ENCODE results near the gene CSRP3.

CSRP3 gene

DNA sequence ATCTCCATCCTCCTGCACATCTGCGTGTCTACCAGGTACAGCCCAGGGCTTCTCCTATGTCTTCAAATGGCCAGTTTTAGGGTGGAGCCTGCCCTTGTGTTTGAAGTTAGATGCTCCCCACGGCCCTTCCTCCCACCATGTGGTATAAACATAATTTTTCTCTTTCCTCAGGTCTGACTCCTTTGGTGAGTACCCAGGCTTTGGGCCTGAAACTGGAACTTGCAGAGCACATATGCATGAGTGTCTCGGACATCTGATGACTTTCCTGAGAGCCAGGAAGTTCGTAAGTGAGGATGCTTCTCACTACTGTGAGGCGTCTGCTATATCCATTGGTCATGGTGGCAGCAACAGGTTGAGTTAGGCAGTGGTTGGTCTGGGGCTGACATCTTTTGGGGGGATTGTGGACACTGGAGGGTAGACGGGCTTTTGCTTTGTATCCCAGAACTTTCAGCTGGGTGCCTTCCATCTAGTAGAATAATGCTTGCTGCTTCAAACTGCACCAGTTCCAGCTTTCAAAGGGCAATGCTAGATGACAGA is 16.2 kb downstream of the CSRP3 start:
- Mint-ChIP-seq H3K27me3 (peaks cover 3% of the 10 kb centered on the region), H3K36me3 (peaks cover under 1% of the 10 kb centered on the region), H3K4me1 (no peaks in the 10 kb centered on the region), H3K4me3 (no peak overlapping the region), H3K9me3 (no peaks in the 10 kb centered on the region), H3K27ac (no peak overlapping the region)
- CTCF ChIA-PET: no interaction called here
- no peak for DNase-seq

DNA sequence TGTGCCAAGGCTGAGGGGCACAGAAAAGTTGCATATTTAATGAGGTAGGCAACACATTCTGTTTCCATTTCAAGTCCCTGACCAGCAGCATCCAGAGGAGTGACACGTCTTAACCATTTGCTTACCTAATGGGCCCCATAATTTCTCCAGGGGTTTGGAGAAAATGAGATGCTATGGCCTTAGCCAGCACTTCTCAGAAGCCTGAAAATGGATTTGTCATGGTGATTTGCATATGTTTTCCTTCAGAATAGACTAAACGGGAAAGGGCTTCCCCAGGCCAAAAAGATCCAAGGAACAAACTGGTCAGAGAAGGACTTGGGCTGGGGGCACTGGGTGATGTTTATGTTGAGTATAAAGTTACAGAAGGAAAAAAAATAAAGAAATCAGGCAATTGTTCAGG is 16.7 kb downstream of the CSRP3 start:
- DNase-seq: no peak
- Mint-ChIP-seq H3K9me3 (no peaks in the 10 kb centered on the region), H3K4me3 (no peak overlapping the region), H3K4me1 (no peaks in the 10 kb centered on the region), H3K27me3 (peaks cover 3% of the 10 kb centered on the region), H3K27ac (no peak overlapping the region), H3K36me3 (peaks cover 3% of the 10 kb centered on the region)
- CTCF ChIA-PET: no interaction called here

DNA sequence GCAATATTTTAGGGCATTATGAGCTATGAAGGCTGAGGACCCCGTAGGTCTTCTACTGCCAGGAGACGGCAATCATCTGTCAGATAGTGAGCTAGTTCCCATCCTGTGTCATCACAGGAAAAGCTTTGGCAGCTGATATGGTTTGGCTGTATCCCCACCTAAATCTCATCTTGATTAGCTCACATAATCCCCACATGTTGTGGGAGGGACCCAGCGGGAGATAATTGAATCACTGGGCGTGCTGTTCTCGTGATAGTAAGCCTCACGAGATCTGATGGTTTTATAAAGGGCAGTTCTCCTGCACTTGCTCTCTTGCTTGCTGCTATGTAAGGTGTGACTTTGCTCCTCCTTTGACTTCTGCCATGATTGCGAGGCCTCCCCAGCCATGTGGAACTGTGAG is 18.1 kb downstream of the CSRP3 start:
- no peak overlapping the region for H3K27ac Mint-ChIP-seq
- peaks cover 3% of the 10 kb centered on the region for H3K27me3 Mint-ChIP-seq
- no peaks in the 10 kb centered on the region for H3K4me1 Mint-ChIP-seq
- H3K4me3 Mint-ChIP-seq: no peak overlapping the region
- DNase-seq: no peak
- peaks cover 3% of the 10 kb centered on the region for H3K36me3 Mint-ChIP-seq
- no peaks in the 10 kb centered on the region for H3K9me3 Mint-ChIP-seq
- CTCF ChIA-PET: no interaction called here

DNA sequence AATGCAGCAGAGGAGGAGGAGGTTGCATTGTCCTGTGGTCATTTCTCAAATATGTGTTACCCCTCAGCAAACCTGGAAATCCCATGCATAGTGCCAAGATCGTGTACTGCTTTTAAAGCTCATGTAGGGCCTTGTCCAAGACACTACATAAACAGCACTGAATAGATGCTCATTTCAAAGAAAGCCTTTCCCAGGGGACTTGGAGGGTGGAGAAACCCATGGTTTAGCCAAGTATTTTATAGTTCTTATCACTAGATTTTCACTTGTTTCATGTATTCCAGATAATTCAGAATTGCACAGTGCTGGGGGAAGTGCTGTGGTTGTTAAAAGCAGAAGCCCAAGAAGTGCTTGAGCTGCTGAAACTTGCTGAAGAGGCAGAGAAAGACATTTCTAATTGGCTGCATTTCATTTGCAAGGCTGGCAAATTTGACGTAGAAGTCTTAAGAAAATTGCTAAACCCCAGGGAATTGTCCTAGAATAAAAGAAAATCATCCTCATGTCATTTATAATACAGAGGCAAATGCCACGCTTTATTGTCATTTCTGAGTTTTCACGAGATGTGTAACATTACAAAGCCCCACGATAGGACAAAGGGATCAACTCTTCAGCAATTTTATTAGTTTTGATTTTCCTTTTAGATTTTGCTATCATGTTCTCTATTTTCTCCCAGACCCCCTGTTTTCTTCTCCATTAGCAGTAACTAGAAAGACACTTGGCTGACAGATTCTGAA is 20.1 kb downstream of the CSRP3 start:
- no peaks in the 10 kb centered on the region for H3K27me3 Mint-ChIP-seq
- no peak for DNase-seq
- no peak overlapping the region for H3K4me3 Mint-ChIP-seq
- no peaks in the 10 kb centered on the region for H3K9me3 Mint-ChIP-seq
- CTCF ChIA-PET: no interaction called here
- peaks cover 11% of the 10 kb centered on the region for H3K36me3 Mint-ChIP-seq
- no peak overlapping the region for H3K27ac Mint-ChIP-seq
- no peaks in the 10 kb centered on the region for H3K4me1 Mint-ChIP-seq

DNA sequence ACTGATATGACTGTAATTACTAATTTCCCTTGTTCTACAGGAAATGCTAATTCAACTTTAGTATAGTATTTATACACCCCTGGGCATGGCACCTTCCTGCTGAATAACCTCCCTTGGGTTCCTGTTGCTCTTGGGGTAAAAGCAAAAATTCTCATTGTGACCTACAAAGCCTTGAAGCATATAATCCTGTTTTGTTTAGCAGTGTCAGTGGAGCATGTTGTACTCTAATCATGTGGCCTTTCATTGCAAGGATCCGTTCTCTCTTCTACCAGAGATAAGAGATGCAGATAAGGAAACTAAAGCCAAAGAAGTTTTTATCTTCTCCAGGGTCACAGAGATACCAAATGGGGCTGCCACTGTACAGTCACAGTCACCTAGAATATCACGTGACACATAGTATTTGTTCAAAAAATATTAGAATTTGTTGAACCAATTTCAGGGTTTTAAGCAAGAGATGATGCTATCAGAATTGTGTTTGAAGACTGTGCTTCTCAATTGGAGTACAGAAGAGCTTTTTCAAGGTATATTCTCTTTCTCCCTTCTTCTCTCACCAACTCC is 25.1 kb downstream of the CSRP3 start:
- CTCF ChIA-PET: no interaction called here

DNA sequence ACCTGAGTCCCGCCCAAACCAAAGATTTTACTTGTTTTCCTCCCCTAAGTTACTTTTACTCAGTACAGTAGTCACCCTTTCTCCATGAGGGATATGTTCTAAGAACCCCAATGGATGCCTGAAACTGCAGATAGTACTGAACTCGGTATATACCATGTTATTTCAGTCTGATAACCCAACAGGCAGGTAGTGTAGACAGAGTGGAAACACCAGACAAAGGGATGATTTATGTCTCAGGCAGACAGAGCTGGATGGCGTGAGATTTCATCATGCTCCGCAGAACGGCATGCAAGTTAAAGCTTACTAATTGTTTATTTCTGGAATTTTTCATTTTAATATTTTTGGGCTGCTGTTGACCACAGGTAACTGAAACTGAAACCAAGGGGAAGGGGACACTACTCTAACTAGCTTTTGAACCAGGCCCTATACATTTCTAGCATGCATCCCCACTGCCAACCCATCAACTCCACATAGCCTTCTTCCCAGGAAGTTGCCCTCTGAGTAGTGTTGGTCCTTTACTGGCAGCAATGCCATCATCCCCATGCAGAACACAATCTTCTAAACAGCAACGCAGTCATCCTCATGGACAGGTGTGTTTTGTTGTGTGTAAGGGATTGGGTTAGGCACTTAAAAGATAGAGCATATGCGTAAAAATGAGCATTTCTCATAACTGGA is 27.7 kb downstream of the CSRP3 start:
- Mint-ChIP-seq H3K36me3 (peaks cover 46% of the 10 kb centered on the region), H3K4me3 (no peak overlapping the region), H3K27ac (no peak overlapping the region), H3K27me3 (no peaks in the 10 kb centered on the region), H3K4me1 (no peaks in the 10 kb centered on the region), H3K9me3 (no peaks in the 10 kb centered on the region)
- CTCF ChIA-PET: no interaction called here
- DNase-seq: no peak

More for the DNA sequence above, 25.1 kb downstream of the CSRP3 start:
- no peak overlapping the region for H3K27ac Mint-ChIP-seq
- no peaks in the 10 kb centered on the region for H3K27me3 Mint-ChIP-seq
- peaks cover 41% of the 10 kb centered on the region for H3K36me3 Mint-ChIP-seq
- no peaks in the 10 kb centered on the region for H3K4me1 Mint-ChIP-seq
- no peak for DNase-seq
- no peak overlapping the region for H3K4me3 Mint-ChIP-seq
- no peaks in the 10 kb centered on the region for H3K9me3 Mint-ChIP-seq

DNA sequence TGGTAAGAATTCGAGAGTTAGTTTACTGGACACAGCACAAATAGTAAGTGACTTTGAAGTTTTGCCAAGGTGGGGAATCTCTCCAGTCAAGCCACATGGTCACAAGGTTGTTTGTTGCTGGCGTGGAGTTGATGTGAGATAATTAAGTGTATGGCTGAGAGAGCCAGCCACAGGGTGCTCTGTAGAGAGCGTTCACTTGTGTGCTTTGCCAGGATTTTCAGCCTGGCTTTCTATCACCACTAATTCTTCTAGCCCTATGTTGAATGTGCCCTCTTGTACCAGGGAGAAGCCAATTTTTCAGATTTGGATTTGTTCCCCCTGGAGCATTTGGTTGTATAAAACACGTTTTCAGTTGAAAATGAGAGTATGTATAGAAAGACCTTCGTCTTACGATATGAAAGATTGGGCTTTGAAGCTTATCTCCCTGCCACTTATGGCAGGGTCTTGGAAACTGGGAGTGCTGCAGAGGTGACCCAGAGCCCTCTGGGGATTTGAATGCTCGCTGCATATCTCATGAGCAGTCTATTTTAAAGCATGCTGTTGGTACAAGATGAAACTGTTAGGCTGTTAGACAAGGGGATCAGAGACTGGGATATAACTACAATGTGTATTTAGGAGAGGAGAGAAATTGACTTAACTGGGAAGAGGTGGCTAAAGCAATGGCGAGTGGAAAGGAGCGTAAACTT is 28.6 kb downstream of the CSRP3 start:
- H3K36me3 Mint-ChIP-seq: peaks cover 52% of the 10 kb centered on the region
- no peak overlapping the region for H3K27ac Mint-ChIP-seq
- no peaks in the 10 kb centered on the region for H3K9me3 Mint-ChIP-seq
- H3K4me1 Mint-ChIP-seq: no peaks in the 10 kb centered on the region
- H3K4me3 Mint-ChIP-seq: no peak overlapping the region
- no peaks in the 10 kb centered on the region for H3K27me3 Mint-ChIP-seq
- CTCF ChIA-PET: interaction anchor here (0.8 kb wide), 1 partner anchor 98 kb away, joined by 3 read pairs; no protein-coding TSS in a partner anchor
- DNase-seq: no peak

DNA sequence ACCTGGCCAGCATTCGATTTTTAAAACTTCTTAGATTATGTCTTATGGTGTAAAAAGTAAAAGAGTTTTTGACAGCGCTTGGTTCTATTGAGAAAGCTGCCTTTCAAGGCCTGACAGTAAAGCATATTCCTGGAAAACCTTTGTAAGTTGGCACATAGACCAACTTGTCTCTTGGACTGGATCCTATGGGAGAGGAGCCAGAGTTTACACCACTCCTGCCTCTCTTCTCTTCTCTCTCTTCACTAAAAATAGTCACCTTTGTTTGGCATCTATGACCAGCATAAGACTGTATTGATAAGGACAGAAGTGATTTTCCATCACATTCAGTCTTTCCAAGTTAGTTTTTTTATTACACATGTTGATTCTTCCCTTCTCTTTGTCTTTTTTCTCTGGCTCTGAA is 33.7 kb downstream of the CSRP3 start:
- no peak for DNase-seq

DNA sequence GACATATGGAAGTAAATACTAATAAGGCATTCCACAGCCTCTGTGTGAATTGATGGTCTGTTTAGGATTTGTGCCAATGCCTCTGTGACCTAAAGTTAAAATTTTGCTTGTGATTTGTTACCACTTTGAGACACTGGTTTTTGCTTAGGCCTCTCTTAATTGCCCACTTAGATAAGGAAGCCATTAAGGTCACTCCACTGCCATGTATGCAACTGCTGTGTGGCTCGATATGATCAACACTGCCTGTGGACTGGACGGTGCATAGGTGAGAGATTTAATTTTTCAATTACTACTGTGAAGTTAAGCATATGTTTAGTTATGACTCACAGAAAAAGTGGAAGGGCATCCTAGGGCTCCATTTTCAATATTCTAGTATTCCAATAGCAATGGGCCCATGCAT is 36.9 kb downstream of the CSRP3 start:
- no peaks in the 10 kb centered on the region for H3K9me3 Mint-ChIP-seq
- no peak for DNase-seq
- CTCF ChIA-PET: no interaction called here
- peaks cover 12% of the 10 kb centered on the region for H3K4me1 Mint-ChIP-seq
- peaks cover 44% of the 10 kb centered on the region for H3K36me3 Mint-ChIP-seq
- no peak overlapping the region for H3K4me3 Mint-ChIP-seq
- H3K27ac Mint-ChIP-seq: no peak overlapping the region
- no peaks in the 10 kb centered on the region for H3K27me3 Mint-ChIP-seq

More for the DNA sequence above, 33.7 kb downstream of the CSRP3 start:
- Mint-ChIP-seq H3K36me3 (peaks cover 51% of the 10 kb centered on the region), H3K9me3 (no peaks in the 10 kb centered on the region), H3K27me3 (no peaks in the 10 kb centered on the region), H3K4me1 (peaks cover 6% of the 10 kb centered on the region), H3K4me3 (no peak overlapping the region), H3K27ac (no peak overlapping the region)
- CTCF ChIA-PET: no interaction called here

DNA sequence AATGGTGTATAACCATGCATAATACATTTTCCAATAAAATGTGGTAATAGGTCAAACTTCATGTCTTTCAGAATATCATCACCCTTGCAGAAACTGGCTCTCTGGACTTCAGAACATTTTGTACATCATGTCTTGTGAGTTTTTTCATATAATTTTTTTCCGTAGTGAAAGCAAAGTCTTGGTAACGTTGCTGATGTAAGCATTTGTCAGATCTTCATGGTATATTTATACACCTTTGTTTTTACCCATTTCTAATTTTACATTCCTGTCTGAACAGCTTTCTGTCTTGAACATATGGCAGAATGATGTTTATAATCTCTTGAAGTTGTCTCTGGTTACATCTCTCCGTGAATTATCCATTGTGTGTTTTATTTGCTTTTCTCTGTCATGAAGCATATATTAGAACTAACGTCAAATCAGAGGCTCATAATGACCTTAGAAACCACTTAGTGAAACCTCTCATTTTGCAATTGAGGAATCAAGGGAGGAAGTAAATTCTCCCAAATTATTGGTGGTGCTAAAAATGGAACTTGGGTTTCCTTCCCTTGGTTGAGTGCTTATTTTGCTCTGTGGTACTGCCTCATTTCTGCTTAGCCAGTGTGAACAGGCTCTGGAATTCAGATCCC is 37.4 kb downstream of the CSRP3 start:
- Mint-ChIP-seq H3K27me3 (no peaks in the 10 kb centered on the region), H3K4me3 (no peak overlapping the region), H3K4me1 (peaks cover 12% of the 10 kb centered on the region), H3K27ac (no peak overlapping the region), H3K36me3 (peaks cover 49% of the 10 kb centered on the region), H3K9me3 (no peaks in the 10 kb centered on the region)
- no peak for DNase-seq
- CTCF ChIA-PET: no interaction called here

DNA sequence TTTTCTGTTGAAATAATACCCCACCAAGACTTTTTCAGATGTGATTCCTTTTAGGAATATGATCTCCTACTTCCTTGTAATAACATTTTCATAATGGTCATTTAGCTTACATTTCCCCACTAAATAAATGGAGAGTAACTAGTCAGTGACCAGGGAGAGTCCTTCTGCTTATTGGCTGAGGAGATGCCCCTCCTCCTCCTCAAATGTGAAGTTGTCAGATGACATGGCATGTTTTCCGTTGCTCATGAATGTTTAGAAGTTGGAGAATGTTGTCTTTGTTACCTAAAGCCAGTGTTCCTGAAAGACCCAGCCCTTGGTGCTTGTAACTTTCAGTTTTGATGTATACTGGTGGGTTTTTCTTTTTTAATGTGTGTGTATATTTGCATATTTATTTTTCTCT is 38.2 kb downstream of the CSRP3 start:
- Mint-ChIP-seq H3K36me3 (peaks cover 47% of the 10 kb centered on the region), H3K9me3 (no peaks in the 10 kb centered on the region), H3K27ac (no peak overlapping the region), H3K27me3 (no peaks in the 10 kb centered on the region), H3K4me1 (peaks cover 12% of the 10 kb centered on the region), H3K4me3 (no peak overlapping the region)
- no peak for DNase-seq
- CTCF ChIA-PET: no interaction called here

DNA sequence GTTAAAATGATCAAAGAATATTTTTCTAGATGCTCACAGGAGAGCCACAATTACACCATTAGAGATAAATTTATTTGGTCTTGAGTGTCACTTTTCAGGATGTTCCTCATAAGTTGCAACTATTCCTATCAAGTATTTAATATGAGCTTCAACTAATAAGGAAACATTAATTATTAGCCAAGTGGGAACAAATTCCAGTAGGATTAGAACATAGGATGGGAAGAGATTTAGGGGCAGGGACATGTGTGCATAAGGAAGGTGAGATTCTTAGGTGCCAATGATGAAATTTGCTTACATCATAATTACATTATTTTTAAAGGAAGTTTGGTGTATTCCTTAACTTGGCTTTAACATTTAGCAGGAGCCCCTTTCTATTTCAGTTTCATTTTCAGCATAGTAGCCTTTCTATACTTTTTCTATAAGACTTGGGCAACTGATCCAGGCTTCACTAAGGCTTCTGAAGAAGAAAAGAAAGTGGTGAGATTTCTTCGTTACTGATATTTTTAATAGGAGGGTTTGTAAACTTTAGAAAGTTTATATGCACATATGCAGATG is 38.8 kb downstream of the CSRP3 start:
- Mint-ChIP-seq H3K9me3 (no peaks in the 10 kb centered on the region), H3K4me1 (peaks cover 12% of the 10 kb centered on the region), H3K4me3 (no peak overlapping the region), H3K27ac (no peak overlapping the region), H3K27me3 (no peaks in the 10 kb centered on the region), H3K36me3 (peaks cover 44% of the 10 kb centered on the region)
- CTCF ChIA-PET: interaction anchor here (0.6 kb wide), 1 partner anchor 15 kb away, joined by 3 read pairs; no protein-coding TSS in a partner anchor
- no peak for DNase-seq

DNA sequence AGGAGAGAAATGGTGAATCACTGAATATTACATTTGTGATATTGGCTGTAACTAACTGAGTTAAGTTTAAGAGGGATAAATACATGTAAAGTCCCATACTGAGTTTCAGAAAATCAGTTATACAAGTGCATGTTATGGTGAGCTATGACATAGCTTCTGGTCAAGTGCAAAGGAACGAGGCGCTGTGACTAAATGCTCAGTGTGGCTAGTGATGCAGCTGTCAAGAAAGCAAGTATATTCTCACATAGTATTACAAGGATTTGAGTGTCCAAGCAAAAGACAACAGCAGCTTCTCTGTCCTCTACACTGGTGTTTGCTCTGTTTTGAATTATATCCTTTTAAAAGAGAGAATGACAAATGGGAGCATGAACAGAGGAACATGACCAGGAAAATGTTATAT is 40.1 kb downstream of the CSRP3 start:
- Mint-ChIP-seq H3K27me3 (no peaks in the 10 kb centered on the region), H3K4me1 (peaks cover 12% of the 10 kb centered on the region), H3K27ac (no peak overlapping the region), H3K9me3 (no peaks in the 10 kb centered on the region), H3K36me3 (peaks cover 46% of the 10 kb centered on the region), H3K4me3 (no peak overlapping the region)
- CTCF ChIA-PET: interaction anchor here (1.2 kb wide), 1 partner anchor 89 kb away, joined by 4 read pairs; no protein-coding TSS in a partner anchor
- DNase-seq: no peak

DNA sequence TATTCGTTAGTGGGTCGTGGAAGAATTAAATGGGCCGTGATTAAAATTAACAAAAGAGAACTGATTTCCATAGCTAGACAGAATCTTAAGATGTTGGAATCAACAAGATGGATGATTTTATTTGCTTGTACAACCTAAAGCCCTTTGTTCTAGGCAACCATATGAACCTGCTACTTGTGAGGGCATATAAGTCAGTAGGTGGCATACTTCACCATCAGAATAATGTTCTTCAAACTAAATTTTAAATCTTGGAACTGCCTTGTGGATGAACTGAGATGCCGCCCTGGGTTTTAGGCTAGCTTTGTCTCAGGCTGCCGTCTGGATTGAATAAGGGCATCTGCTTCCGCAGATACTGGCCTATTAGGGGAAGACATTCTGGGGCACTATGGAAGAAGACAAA is 40.9 kb downstream of the CSRP3 start:
- CTCF ChIA-PET: interaction anchor here (1.2 kb wide), 1 partner anchor 88 kb away, joined by 4 read pairs; no protein-coding TSS in a partner anchor
- H3K36me3 Mint-ChIP-seq: peaks cover 46% of the 10 kb centered on the region
- no peaks in the 10 kb centered on the region for H3K9me3 Mint-ChIP-seq
- no peaks in the 10 kb centered on the region for H3K27me3 Mint-ChIP-seq
- H3K4me3 Mint-ChIP-seq: no peak overlapping the region
- H3K4me1 Mint-ChIP-seq: peaks cover 12% of the 10 kb centered on the region
- no peak overlapping the region for H3K27ac Mint-ChIP-seq
- no peak for DNase-seq
